K562 (cell line): ENCODE data around the gene HOXA2.

ENCODE experiments used
- IRF2 ChIP-seq: sonication (generic); formaldehyde crosslinking; IDR thresholded peaks from 2 replicates; pipeline ENCODE4 v1.8.1; 2022; ENCODE audit warnings: mild to moderate bottlenecking, missing genetic modification reagents
- NR4A1 ChIP-seq, 2 experiments: fragments of 250-450 bp in 1 of 2; fragments of 450-650 bp in 1 of 2; sonication (Bioruptor Pico) in 1 of 2; IDR thresholded peaks; 2 replicates each; pipeline versions ENCODE4 v1.4.0 to v1.6.1; 2016 to 2020; ENCODE audit warnings: mild to moderate bottlenecking in 2 of 2, missing compliant biosample characterization in 1 of 2, missing genetic modification characterization in 1 of 2, moderate library complexity in 1 of 2
- POLR2A ChIP-seq: fragments of 450-650 bp; conservative IDR thresholded peaks from 2 replicates; pipeline ENCODE4 v1.6.1; 2016
- PRPF4 ChIP-seq: fragments of 200-400 bp; formaldehyde crosslinking; IDR thresholded peaks from one replicate; pipeline ENCODE4 v1.6.1; 2017; ENCODE audit warnings: low read length, low read depth, mild to moderate bottlenecking; ENCODE audit not compliant: insufficient read depth, poor library complexity, severe bottlenecking
- SMAD2 ChIP-seq: fragments of 150-350 bp; IDR thresholded peaks from 2 replicates; pipeline ENCODE4 v1.6.1; 2014; ENCODE audit warnings: low read depth, mild to moderate bottlenecking, low read length
- ZNF165 ChIP-seq: fragments of 250-450 bp; sonication (Bioruptor Pico); IDR thresholded peaks from 2 replicates; pipeline ENCODE4 v1.4.0; 2020; ENCODE audit warnings: borderline replicate concordance
- ZNF23 ChIP-seq: fragments of 250-450 bp; sonication (Bioruptor Pico); IDR thresholded peaks from 2 replicates; pipeline ENCODE4 v1.4.0; 2020; ENCODE audit warnings: mild to moderate bottlenecking
- ZNF24 ChIP-seq: fragments of 450-650 bp; IDR thresholded peaks from 2 replicates; pipeline ENCODE4 v1.6.1; 2016

DNA sequence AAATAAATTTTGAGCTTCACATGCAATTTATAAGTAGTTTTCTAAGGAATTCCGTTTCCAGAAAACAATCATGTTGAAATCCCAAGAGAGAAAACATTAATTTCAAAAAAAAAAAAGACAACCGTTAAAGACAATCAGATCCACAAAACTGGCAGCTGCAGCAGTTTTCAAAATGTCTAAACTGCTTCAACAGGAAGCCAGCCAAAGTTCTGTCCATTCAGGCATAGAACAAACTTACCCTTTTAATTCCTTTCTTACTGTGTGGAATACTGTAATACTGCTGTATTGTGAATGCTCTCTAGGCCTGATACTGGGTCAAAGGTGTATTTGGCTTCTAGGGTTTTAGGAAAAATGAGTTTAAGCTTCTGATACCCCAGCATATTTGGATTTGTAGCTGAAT, 38.3 kb downstream of the HOXA2 start:
- TF ChIP-seq ZNF24 (no peak), PRPF4 (no peak), ZNF23 (CRISPR knock-in tag) (no peak), IRF2 (no peak), ZNF165 (CRISPR knock-in tag) (no peak), SMAD2 (no peak), POLR2A (no peak), NR4A1 (CRISPR knock-in tag; IDR thresholded peaks at IDR 0.05) (no peak), NR4A1 (tag; IDR thresholded peaks at IDR 0.05) (no peak)
